ENCODE measurements around the gene ENPP3. TPM values are rescaled to one million over a fixed set of nuclear protein-coding genes. Genes with fewer than 3 reads are reported as not detected.
A peak's percentile ranks its signal among the peaks of the same experiment; 100 is the strongest.

Gene ENPP3
- total and polyA plus RNA-seq, 2 of the 13 experiments (the other 11 are each of a cell fraction or from before 2014, with no cell fraction given): 40.0 to 75.4 TPM

DNA sequence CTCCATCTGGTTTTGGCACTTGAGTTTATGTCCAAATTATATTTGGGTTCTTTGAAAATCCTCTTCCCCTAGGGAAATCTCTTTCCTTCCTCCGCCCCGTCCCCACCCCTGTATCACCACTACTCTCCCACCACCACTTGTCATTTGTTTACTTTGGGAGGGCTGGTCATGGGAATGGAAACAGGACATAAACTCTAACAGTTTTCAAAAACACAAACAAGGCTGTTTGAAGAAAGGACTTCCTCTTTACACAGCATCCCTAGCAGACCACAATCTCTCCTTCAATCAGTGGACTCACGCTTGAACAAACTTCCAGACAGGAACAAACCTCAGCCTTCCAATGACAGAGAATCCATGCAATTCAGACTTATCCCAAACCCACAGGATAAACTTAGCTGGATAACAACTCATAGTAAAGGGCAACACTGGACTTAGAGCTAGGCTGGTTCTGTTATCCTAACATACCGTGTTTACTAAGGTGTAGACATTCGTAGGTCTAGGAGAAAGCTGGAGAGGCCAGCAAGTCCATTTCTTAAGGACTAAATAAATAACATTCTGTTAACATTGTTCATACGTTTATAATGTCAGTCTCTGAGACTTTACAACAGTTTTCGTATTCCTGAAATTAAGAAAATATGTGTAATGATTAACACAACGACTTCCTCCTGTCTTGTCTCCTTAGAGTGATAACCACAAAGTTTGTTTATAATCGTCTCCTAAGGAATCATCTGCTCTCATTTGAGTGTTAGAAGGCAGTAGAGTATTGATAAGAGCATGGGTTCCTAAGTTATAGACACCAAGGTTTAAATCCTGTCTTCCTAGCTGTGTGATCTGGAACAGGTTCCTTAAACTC, 117.8 kb downstream of the ENPP3 start (continued):
- TF ChIP-seq ZNF33A (CRISPR knock-in tag; IDR thresholded peaks at IDR 0.05; ENCODE audit: borderline replicate concordance) (peak; percentile 92; the same call in 1 of the 2 replicates), SOX6 (IDR thresholded peaks at IDR 0.05) (no peak), SOX6 (CRISPR knock-in tag; IDR thresholded peaks at IDR 0.05) (peak; percentile 96), TEF (CRISPR knock-in tag; IDR thresholded peaks at IDR 0.05) (no peak), ZHX2 (IDR thresholded peaks at IDR 0.05; ENCODE audit: low read depth) (peak; percentile 26; the same call in 1 of the 2 replicates), ZHX2 (CRISPR knock-in tag; IDR thresholded peaks at IDR 0.05; ENCODE audit: borderline replicate concordance) (no peak), ARNTL (CRISPR knock-in tag; IDR thresholded peaks at IDR 0.05) (peak; percentile 39), ZNF264 (CRISPR knock-in tag; IDR thresholded peaks at IDR 0.05) (peak; percentile 79), MAX (IDR thresholded peaks at IDR 0.05) (peak; percentile 41; the same call in 1 of the 2 replicates), DRAP1 (CRISPR knock-in tag; IDR thresholded peaks at IDR 0.05) (peak; percentile 77), CHD4 (IDR thresholded peaks at IDR 0.05; ENCODE audit: borderline replicate concordance, low read length) (peak; percentile 31; the same call in 1 of the 2 replicates), ZNF746 (CRISPR knock-in tag; IDR thresholded peaks at IDR 0.05) (peak; percentile 91; the same call in 1 of the 2 replicates), ZMYM2 (CRISPR knock-in tag; IDR thresholded peaks at IDR 0.05) (no peak), NFE2L1 (CRISPR knock-in tag; IDR thresholded peaks at IDR 0.05; ENCODE audit: borderline replicate concordance) (no peak), SPEN (CRISPR knock-in tag; IDR thresholded peaks at IDR 0.05; ENCODE audit: low read depth) (peak; percentile 61; the same call in 1 of the 2 replicates), HES4 (CRISPR knock-in tag; IDR thresholded peaks at IDR 0.05; ENCODE audit: borderline replicate concordance) (no peak), ZNF788 (CRISPR knock-in tag; IDR thresholded peaks at IDR 0.05; ENCODE audit: borderline replicate concordance) (peak; percentile 71; the same call in 1 of the 2 replicates), ATF7-NPFF (CRISPR knock-in tag; IDR thresholded peaks at IDR 0.05; ENCODE audit: low read depth) (no peak; the same call in 1 of the 2 replicates)
- TF ChIP-seq, protein P1, sequence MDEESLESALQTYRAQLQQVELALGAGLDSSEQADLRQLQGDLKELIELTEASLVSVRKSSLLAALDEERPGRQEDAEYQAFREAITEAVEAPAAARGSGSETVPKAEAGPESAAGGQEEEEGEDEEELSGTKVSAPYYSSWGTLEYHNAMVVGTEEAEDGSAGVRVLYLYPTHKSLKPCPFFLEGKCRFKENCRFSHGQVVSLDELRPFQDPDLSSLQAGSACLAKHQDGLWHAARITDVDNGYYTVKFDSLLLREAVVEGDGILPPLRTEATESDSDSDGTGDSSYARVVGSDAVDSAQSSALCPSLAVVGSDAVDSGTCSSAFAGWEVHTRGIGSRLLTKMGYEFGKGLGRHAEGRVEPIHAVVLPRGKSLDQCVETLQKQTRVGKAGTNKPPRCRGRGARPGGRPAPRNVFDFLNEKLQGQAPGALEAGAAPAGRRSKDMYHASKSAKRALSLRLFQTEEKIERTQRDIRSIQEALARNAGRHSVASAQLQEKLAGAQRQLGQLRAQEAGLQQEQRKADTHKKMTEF (CRISPR knock-in tag; IDR thresholded peaks at IDR 0.05): peak; percentile 93
